Stimulated activated CD8-positive, alpha-beta memory T cell treated with anti-CD3 and anti-CD28 coated beads, Interleukin-4, amount 100 ng/mL, for 1 hour (primary cell): ENCODE results near the gene S100A6.
"Not testable (repeated sequence)": the region's sequence is repeated elsewhere in the genome, so short reads cannot be mapped to it uniquely, and the experiment has no call there.

Source experiments
- DNase-seq, 2 donors: peaks; one replicate each; pipeline ENCODE4 v3.0.0-alpha.2; 2020; ENCODE audit warnings: low read depth in 2 of 2, low spot score in 1 of 2

The S100A6 gene

GRCh38 chr1:153565529-153566374 lies 30.0 kb upstream of the S100A6 start, which contains the start of gene S100A2:
S100A2 (minus strand) TSS chr1:153565844; CDS start chr1:153563877, 1,967 bp downstream.
- no peak for DNase-seq

GRCh38 chr1:153563991-153564390 lies 28.2 kb upstream of the S100A6 start:
- no peak for DNase-seq

DNA sequence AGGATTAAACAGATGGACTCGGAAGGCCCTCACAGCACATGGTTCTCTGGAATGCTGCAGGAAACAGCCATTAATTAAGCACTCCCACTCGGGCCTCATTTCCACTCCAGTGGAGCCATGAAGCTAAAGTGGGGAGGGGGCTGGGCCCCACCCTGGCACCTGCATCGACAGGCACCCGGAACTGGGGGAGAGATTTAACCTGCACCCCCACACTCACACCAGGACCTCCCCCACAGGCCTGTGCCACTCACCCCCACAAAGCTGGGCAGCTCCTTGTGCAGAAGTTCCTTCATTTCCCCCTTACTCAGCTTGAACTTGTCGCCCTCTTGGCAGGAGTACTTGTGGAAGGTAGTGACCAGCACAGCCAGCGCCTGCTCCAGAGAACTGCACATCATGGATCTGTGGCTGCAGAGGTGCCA lies 27.7 kb upstream of the S100A6 start:
- DNase-seq: no peak

- not testable (repeated sequence) for DNase-seq
Measured at GRCh38 chr1:153562021-153562420, 26.2 kb upstream of the S100A6 start.

GRCh38 chr1:153561466-153561985 lies 25.7 kb upstream of the S100A6 start:
- DNase-seq: no peak

DNA sequence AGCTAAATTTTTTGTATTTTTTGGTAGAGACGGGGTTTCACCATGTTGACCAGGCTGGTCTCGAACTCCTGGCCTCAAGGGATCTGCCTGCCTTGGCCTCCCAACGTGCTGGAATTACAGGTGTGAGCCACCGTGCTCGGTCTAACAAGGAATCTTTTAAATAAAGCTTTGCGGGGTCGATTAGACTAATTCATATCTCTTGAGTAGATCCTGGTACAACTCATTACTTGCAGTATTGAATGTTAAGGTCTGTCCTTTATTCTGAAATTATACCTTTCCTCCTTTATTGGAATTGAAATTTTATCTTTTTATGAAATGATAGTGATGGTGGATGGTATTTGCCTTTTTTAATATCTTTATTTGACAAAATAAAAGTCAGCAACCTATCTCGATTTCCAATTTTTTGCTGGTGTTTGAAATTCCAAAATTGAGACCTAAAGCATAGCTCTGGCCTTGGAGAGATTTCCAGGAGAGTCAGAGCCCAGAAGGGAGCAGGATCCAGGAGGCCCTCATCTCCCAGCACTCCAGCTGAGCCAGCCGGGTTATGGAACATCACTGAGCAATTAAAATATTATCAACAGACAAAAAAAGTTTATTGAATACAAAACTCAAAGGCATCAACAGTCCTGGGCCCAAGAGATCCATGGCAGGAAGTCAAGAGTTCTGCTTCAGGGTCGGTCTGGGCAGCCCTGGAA lies 25.1 kb upstream of the S100A6 start:
- DNase-seq: no peak

DNA sequence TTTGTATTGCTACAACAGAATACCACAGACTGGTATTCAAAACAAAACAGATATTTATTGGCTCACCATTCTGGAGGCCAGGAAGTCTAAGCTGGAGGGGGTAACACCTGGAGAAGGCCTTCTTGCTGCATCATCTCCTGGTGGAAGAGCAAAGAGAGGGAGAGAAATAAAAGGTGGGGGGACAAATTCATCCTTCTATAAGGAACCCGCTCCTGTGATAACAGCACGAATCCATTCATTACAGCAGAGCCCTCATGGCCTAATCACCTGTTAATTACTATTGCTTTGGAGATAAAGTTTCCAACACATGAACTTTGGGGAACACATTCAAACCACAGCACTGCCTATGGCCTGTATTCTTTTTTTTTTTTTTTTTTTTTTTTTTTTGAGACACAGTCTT lies 24.4 kb upstream of the S100A6 start:
- no peak for DNase-seq

DNA sequence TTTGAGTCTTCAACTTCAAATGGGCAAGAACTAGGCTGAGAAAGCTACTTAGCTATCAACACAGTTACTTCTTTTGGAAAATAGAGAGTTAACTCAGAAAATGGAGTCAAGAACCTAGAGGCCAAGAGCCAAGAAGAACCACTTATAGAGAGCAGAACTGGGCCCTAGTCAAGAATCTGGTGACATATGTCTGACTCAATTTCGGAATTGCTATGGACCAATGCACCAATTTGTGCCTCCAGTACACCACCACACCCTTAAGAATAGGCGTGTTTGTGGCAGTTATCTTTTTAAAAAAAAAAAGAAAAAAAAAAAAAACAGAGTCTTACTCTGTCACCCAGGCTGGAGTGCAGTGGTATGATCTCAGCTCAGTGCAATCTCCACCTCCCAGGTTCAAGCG lies 22.1 kb upstream of the S100A6 start:
- DNase-seq: no peak

DNA sequence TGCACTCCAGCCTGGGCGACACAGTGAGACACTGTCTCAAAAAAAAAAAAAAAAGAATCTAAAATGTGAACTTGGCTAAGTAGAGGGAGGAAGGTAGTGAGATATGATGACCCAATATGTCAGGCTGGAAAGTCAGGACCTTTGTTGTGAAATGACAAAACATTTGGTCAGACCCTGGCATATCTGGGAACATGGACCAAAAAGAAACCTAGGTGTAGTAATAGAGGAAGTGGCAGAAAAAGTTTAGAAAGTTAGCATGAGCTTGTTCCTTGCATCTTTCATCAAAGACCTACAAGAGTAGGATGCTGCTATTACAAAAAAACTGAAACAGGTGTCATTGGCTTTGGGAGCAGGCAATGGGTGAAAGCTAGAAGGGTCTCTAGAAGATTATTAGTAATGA lies 20.6 kb upstream of the S100A6 start:
- DNase-seq: no peak

DNA sequence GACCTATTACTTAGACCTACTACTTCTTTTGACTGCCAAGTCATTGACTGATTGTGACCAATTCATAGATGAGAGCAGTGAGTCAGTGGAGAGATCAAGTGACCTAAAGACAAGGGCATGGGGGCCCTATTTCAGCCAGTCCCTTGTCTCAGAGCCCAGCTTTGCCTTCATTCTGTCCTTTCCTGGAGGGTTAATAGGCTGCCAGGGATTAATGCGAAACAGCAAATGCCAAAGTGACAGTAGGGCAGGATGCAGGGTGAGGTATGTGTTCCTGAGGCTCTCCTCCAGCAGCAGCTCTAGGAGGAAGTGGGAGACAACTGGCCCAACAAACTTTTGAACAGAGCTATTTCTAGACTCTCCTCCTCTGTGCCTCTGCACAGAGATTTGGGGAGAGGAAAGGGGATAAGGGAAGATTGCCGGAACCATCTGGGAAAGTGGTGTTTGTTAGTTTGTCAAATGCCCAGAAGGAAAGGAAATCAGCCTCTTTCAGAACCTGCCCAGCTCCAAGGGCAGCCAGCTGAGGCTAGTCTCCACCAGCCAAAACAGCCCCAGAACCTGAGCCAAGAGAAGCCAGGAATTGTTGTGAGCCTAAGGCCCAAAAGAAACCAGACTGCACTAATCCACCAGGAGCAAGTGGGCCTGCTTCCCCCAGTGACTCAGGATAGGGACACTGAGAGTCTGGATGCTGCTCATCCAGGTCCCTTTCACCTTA lies 18.2 kb upstream of the S100A6 start:
- DNase-seq: no peak

GRCh38 chr1:153553096-153553495 lies 17.3 kb upstream of the S100A6 start:
- no peak for DNase-seq

DNA sequence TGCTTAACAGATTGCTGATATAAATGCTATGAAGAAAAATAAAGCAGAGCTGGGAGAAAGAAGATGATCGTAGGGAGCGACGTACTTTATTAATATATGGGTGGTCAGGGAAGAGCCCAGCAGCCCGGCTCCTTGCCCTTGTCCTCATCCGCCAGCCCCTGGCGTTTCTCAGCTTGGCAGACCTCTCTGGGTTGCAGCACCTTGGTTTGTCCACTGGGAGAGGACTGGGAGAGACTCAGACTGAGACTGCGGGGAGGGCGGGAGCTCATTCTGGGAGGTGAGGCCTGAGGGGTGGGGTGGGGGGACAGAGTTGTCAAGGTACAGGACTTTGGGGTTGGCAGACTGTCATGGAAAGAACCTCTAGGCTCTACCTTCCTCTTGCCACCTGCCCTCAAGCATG lies 16.5 kb upstream of the S100A6 start:
- DNase-seq: no peak

DNA sequence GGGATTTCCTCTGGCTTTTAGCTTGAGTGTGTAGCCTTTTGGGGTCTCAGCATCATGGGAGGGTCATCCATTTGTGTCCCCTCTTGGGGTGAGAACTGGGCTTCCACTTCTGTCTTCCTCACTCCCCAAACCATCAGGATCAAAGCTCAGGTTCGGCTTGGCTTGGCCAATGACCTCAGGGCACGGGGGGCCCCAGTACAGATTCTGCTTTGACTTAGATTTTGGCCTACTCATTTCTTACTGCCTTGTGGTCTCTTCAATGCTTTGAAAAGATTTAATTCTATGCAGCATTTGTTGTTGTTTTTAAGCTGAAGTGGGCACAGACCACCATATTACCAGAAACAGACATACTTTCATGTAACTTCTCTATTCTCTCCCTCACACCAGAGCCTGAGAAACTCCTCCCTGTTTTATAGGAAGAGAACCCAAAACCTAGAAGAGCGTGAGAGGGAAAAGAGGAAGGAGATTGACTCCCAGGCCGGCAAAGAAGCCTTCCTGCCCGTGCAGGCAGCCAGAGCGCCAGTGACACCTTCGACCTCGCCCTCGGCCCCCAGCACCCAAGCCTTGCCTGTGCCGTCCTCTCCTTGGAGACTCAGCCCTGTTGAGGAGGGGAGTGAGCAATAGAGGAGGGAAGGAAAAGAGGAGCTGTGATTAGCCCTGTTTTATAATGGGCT lies 15.2 kb upstream of the S100A6 start:
- DNase-seq: no peak

GRCh38 chr1:153550398-153550758 lies 14.6 kb upstream of the S100A6 start:
- no peak for DNase-seq

DNA sequence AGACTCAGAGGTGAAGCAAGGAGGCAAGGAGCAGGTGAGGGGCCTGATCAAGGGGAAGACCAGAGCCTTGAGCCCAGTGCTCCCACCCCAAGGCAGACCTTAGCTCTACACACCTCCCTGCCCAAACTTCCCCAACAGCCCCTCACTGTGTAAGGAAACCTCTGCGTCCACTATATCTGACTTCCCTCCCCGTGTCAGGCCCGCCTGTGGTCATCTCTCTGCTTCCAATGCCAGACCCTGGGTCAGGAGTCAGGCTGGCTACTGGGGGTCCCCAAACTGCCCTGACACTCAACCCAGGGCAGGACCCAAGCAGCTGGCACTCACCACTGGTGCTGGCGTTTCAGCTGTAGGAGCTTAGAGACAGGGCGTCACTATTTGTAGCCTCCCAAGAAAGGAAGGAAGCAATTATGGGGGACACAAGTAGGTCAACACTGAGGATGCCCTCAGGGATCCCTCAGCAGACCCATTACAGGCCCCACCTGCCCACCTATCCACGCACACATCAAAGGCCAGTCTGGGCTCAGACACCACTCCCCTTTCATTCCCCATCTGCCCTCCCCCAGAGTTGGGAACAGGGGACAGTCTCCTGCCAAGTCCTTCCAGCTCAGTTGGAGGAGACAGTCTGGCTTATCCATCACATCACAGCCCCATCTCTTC lies 14.1 kb upstream of the S100A6 start:
- DNase-seq: no peak

DNA sequence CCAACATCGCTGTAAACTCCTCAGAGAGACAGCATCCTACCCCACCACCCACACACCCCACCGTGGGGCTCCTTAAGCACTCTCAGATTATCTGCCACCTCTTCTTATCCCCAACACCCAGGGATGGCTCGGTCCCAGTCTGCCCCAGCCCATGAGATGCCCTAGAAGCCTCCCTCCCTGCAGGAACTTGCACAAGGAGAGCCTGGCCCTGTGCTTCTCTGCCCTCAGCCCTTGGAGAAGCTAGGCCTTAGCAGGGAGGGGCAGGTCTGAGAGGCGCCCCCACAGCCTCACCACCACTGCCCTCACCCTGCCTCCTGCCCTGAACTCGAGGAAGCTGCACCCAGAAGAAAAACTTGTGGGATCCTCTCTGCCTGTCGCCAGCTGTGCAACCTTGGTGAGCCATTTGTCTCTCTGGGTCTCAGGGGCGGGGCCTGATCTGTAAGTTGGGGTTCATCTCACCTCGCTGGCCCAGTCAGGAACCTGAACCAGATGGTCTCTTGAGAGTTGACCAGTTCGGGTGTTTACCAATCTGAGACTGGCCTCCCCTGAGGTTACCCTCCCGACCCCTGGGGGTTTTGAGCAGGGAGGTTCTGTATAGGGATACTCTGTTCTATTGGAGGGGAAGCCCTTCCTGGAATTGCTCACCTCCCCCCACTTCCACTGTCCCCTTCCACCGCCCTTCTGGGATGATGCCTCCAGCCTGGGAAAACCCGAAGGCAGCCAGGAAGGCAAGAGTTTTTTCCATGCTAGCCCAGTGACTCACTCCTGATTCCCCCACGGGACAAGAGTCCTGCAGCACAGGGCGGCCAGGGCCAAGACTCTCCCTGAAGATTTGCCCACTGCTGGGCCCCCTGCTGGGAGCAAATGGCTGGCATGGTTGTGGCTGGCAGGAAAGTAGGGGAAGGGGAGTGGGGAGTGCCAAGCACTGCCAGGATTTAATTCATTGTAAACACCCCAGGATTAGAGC lies 13.2 kb upstream of the S100A6 start, which contains the start of gene S100A3:
Gene S100A3 (minus strand): TSS at position 537 of the 967 bp plus-strand sequence. CDS start 773 bp downstream, outside the sequence.
- no peak for DNase-seq

DNA sequence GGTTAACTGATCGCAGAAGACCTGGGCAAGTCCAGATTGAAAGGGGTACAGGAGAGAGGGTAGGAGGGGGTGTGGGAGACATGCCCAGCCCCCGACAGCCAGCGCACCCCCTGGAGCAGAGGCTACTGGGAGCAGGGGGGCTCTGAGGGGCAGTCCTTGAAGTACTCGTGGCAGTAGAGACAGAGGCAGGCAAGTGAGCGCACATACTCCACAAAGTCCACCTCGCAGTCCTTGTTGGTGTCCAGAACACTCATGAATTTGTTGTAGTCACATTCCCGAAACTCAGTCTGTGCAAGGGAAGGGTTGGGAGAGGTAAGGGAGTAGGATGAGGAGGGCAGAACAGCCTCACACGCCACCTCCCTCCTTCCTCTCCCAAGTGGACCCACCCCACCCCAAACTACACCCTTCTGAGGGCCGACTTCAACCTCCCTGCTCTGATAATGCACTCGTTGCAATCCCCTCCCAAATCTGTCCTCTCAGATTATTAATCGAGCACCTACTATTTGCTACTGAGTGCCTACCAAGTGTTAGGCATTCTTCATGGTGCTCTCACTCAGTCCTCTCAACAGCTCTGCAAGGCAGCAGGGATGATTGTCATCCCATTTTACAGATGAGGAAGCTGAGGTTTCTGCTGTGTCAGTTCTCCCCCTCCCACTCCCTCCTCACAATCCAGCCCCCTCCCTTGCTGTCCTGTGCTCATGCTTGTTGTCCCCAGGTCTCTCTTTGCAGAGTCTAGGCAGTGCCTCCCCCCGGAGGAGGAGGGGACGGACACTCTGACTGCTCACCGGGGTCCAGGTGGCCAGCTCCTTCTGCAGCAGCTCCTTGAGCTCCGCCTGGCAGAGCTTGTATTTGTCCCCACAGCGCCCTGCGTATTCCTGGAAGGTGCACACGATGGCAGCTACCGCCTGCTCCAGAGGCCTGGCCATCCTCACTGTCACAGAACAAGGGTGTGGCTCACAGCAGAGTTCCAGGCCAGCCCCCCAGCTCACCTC lies 12.1 kb upstream of the S100A6 start:
- DNase-seq: no peak
